Large intestine (tissue), 12 donors: ENCODE measurements around the gene NKG7. TPM values are rescaled to one million over a fixed set of nuclear protein-coding genes. Genes with fewer than 3 reads are reported as not detected.
"Not testable (repeated sequence)": the region's sequence is repeated elsewhere in the genome, so short reads cannot be mapped to it uniquely, and the experiment has no call there.

Experiments used
- DNase-seq, 2 donors: peaks; one replicate each; pipeline versions ENCODE4 v3.0.0 to v3.0.0-alpha.2; 2013
- H3K27ac ChIP-seq: one replicate; pipeline ENCODE4 v1.5.1; 2013; ENCODE audit warnings: low read length
- H3K27me3 ChIP-seq: 2 replicates; pipeline ENCODE4 v1.6.1; 2013; ENCODE audit warnings: low read length; ENCODE audit not compliant: control insufficient read depth, insufficient read depth
- H3K36me3 ChIP-seq: 2 replicates; pipeline ENCODE4 v1.6.1; 2013; ENCODE audit warnings: low read length; ENCODE audit not compliant: control insufficient read depth, insufficient read depth
- H3K4me1 ChIP-seq: one replicate; pipeline ENCODE4 v1.6.1; 2013; ENCODE audit warnings: low read length; ENCODE audit not compliant: control insufficient read depth, insufficient read depth
- H3K4me3 ChIP-seq: one replicate; pipeline ENCODE4 v1.5.1; 2013; ENCODE audit warnings: low read length
- H3K9me3 ChIP-seq: one replicate; pipeline ENCODE4 v1.6.1; 2013; ENCODE audit warnings: mild to moderate bottlenecking, low read depth, low read length, moderate library complexity; ENCODE audit not compliant: control insufficient read depth
- WGBS: methylation state at CpG from one replicate; pipeline ENCODE4 v1.1.5; 2013; ENCODE audit warnings: low lambda C conversion rate; ENCODE audit not compliant: insufficient coverage; 5-methylcytosine and 5-hydroxymethylcytosine counted together
- long read RNA-seq, 11 donors: transcript quantifications; one replicate each; lab custom pipeline, GENCODE V29; 2026
- polyA plus RNA-seq: library from polyadenylated mRNA; unstranded; fragments of 120-200 nt; gene quantifications from one replicate; pipeline ENCODE4 v1.2.1, GENCODE V29; 2013

Gene NKG7, protein sequence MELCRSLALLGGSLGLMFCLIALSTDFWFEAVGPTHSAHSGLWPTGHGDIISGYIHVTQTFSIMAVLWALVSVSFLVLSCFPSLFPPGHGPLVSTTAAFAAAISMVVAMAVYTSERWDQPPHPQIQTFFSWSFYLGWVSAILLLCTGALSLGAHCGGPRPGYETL
- 12.4 TPM for polyA plus RNA-seq
- long read RNA-seq, donor 1, partial matches to known transcripts: 0 of 3 reads
- long read RNA-seq, donor 1, other reads (novel, unspliced or antisense): 0 of 3 reads
- long read RNA-seq, donor 2, transcript NKG7-201 (4 exons, 843 nt): major isoform, 6 of 8 reads
- long read RNA-seq, donor 2, partial matches to known transcripts: 0 of 8 reads
- long read RNA-seq, donor 2, other reads (novel, unspliced or antisense): 0 of 8 reads
- long read RNA-seq, donor 3, transcript NKG7-201 (4 exons, 843 nt): major isoform, 14 of 21 reads
- long read RNA-seq, donor 3, partial matches to known transcripts: 5 of 21 reads
- long read RNA-seq, donor 3, other reads (novel, unspliced or antisense): 0 of 21 reads
- long read RNA-seq, donor 4: 0 reads
- long read RNA-seq, donor 5, partial matches to known transcripts: 0 of 1 reads
- long read RNA-seq, donor 5, other reads (novel, unspliced or antisense): 0 of 1 reads
- long read RNA-seq, donor 6, transcript NKG7-201 (4 exons, 843 nt): major isoform, 12 of 19 reads
- long read RNA-seq, donor 6, partial matches to known transcripts: 5 of 19 reads
- long read RNA-seq, donor 6, other reads (novel, unspliced or antisense): 0 of 19 reads
- long read RNA-seq, donor 7, partial matches to known transcripts: 0 of 3 reads
- long read RNA-seq, donor 7, other reads (novel, unspliced or antisense): 0 of 3 reads
- long read RNA-seq, donor 8, transcript NKG7-201 (4 exons, 843 nt): major isoform, 17 of 18 reads
- long read RNA-seq, donor 8, partial matches to known transcripts: 0 of 18 reads
- long read RNA-seq, donor 8, other reads (novel, unspliced or antisense): 0 of 18 reads
- long read RNA-seq, donor 9, transcript NKG7-201 (4 exons, 843 nt): major isoform, 9 of 9 reads
- long read RNA-seq, donor 9, partial matches to known transcripts: 0 of 9 reads
- long read RNA-seq, donor 9, other reads (novel, unspliced or antisense): 0 of 9 reads
- long read RNA-seq, donor 10, transcript NKG7-201 (4 exons, 843 nt): major isoform, 6 of 8 reads
- long read RNA-seq, donor 10, partial matches to known transcripts: 0 of 8 reads
- long read RNA-seq, donor 10, other reads (novel, unspliced or antisense): 0 of 8 reads
- long read RNA-seq, donor 11, transcript NKG7-201 (4 exons, 843 nt): major isoform, 6 of 12 reads
- long read RNA-seq, donor 11, partial matches to known transcripts: 5 of 12 reads
- long read RNA-seq, donor 11, other reads (novel, unspliced or antisense): 0 of 12 reads

DNA sequence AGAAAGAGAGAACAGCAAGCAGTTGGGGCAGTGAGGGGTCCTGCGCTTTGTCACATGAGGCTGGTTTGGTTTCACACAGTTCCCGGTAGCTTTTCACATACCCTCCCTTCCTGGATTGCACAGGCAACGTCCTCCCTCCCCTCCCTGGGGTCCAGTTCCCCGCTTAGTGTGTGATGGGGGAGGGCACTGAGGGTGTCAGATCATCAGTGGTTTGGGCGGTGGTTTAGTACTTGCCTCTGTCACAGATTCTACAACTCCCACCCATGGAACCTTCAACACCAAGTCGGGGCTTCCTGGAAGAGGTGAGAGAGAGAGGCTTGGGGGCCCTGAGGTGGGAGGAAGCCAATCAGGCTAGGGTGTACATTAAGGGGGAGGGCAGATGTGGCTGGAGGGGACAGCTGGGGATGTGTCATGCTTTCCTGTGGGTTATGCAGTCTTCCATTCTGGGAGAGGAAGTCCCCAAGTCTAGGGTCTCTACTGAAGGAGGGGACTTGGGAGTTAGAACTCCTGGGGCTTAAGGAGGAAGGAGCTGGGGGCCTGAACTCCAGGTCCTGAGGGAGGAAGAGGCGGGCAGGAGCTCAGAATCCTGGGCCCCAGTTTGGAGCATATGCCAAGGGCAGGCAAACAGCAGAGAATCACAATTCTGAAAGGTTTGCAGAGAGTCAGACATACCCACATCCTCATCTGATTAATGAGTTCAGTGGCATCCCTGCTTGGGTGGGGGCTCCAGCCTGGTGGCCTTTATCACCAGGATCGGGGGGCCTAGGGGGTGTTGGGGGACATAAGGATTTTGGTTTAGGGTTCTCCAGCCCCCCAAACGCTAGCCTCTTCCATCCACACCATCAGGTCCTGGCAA lies at the start of gene NKG7:
NKG7 (minus strand) TSS at position 6 of the 856 bp plus-strand sequence. CDS start 119 bp downstream, outside the sequence.
- Histone ChIP-seq H3K4me3 (no peak within 1 kb of the TSS), H3K36me3 (no peaks in the 10 kb centered on the region), H3K27me3 (no peaks in the 10 kb centered on the region), H3K27ac (no peak within 1 kb of the TSS), H3K4me1 (peaks cover 7% of the 10 kb centered on the region), H3K9me3 (no peaks in the 10 kb centered on the region)
- peak in 1 of 2 donors; percentile 17 for DNase-seq
- WGBS: no CpG with 5 or more reads among the region's 9 CpGs

- H3K9me3 ChIP-seq: no peaks in the 10 kb centered on the region
- no peak overlapping the region for H3K27ac ChIP-seq
- WGBS: no CpG with 5 or more reads among the region's 19 CpGs
- H3K36me3 ChIP-seq: no peaks in the 10 kb centered on the region
- no peaks in the 10 kb centered on the region for H3K27me3 ChIP-seq
- H3K4me3 ChIP-seq: no peak overlapping the region
- peak; percentile 55 to 71 for DNase-seq
- H3K4me1 ChIP-seq: no peaks in the 10 kb centered on the region
Measured at GRCh38 chr19:51422053-51422448, 49.6 kb upstream of the NKG7 start.

GRCh38 chr19:51421229-51422052 lies 49.0 kb upstream of the NKG7 start:
- no peak overlapping the region for H3K4me3 ChIP-seq
- no peak overlapping the region for H3K27ac ChIP-seq

GRCh38 chr19:51420511-51420910 lies 48.1 kb upstream of the NKG7 start:
- not testable (repeated sequence) for H3K4me1 ChIP-seq, DNase-seq, H3K27me3 ChIP-seq, H3K9me3 ChIP-seq, H3K4me3 ChIP-seq, H3K27ac ChIP-seq, H3K36me3 ChIP-seq
- WGBS: no CpG with 5 or more reads among the region's 11 CpGs

More at GRCh38 chr19:51421229-51422052, 49.0 kb upstream of the NKG7 start:
- Histone ChIP-seq H3K27me3 (no peaks in the 10 kb centered on the region), H3K9me3 (no peaks in the 10 kb centered on the region), H3K36me3 (no peaks in the 10 kb centered on the region), H3K4me1 (no peaks in the 10 kb centered on the region)
- WGBS: no CpG with 5 or more reads among the region's 39 CpGs
- no peak for DNase-seq

DNA sequence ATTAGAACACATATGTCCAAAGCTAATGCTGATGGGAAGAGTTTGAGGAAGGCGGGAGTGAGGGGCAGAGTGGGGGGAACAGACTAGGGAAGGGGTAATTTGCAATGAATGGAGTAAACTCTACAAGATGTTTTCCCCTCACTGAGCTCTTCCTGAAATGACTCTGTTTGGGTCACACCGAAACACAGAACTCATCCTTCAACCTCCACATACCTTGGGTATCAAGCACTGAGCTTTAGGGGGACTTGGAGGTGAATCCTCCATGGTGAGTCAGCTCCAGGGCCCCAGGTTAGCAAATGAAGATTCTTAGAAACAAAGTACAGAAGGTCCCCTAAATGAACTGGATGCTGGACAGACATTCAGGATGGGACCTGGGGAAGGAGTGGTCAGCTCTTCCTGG lies 46.3 kb upstream of the NKG7 start:
- H3K4me3 ChIP-seq: no peak overlapping the region
- H3K27ac ChIP-seq: no peak overlapping the region
- DNase-seq: no peak
- WGBS: no CpG with 5 or more reads among the region's 2 CpGs
- no peaks in the 10 kb centered on the region for H3K4me1 ChIP-seq
- no peaks in the 10 kb centered on the region for H3K27me3 ChIP-seq
- no peaks in the 10 kb centered on the region for H3K36me3 ChIP-seq
- H3K9me3 ChIP-seq: no peaks in the 10 kb centered on the region

- no peak for DNase-seq
Measured at GRCh38 chr19:51417810-51418157, 45.3 kb upstream of the NKG7 start.

GRCh38 chr19:51417107-51417809 lies 44.8 kb upstream of the NKG7 start, which contains the start of gene SIGLEC10:
Gene SIGLEC10 (minus strand): TSS chr19:51417642. CDS start chr19:51417581, 61 bp downstream.
- H3K36me3 ChIP-seq: no peaks in the 10 kb centered on the region
- H3K4me1 ChIP-seq: no peaks in the 10 kb centered on the region
- no peak within 1 kb of the TSS for H3K4me3 ChIP-seq
- H3K27me3 ChIP-seq: no peaks in the 10 kb centered on the region
- no CpG with 5 or more reads among the region's 21 CpGs for WGBS
- no peak for DNase-seq
- H3K27ac ChIP-seq: no peak within 1 kb of the TSS
- no peaks in the 10 kb centered on the region for H3K9me3 ChIP-seq

More at GRCh38 chr19:51417810-51418157, 45.3 kb upstream of the NKG7 start:
- H3K9me3 ChIP-seq: no peaks in the 10 kb centered on the region
- H3K36me3 ChIP-seq: no peaks in the 10 kb centered on the region
- no peaks in the 10 kb centered on the region for H3K4me1 ChIP-seq
- no peak overlapping the region for H3K4me3 ChIP-seq
- H3K27ac ChIP-seq: no peak overlapping the region
- 100% methylated on average over 1 of the region's 3 CpGs for WGBS
- no peaks in the 10 kb centered on the region for H3K27me3 ChIP-seq

- DNase-seq, H3K36me3 ChIP-seq, H3K27me3 ChIP-seq, H3K4me1 ChIP-seq, H3K9me3 ChIP-seq, H3K27ac ChIP-seq, H3K4me3 ChIP-seq: not testable (repeated sequence)
- WGBS: no CpG with 5 or more reads among the region's 15 CpGs
Measured at GRCh38 chr19:51416422-51416821, 44.0 kb upstream of the NKG7 start.
